GM23338 (cell line): ENCODE data around the gene LSM14A. TPM values are rescaled to one million over a fixed set of nuclear protein-coding genes. Genes with fewer than 3 reads are reported as not detected.

Source experiments
- ATAC-seq: fragments of 200-7000 bp; cut with Tn5 transposase; 3 replicates; pipeline ENCODE4 v1.9.1; 2020
- DNase-seq: peaks from one replicate; pipeline ENCODE4 v3.0.0-alpha.2; 2015; ENCODE audit warnings: low spot score
- H2AFZ ChIP-seq: fragments of 200-600 bp; sonication (generic); 2 replicates; pipeline ENCODE4 v1.8.0; 2016; ENCODE audit warnings: antibody characterized with exemption, mild to moderate bottlenecking, moderate library complexity
- H3F3A ChIP-seq: fragments of 200-600 bp; sonication (generic); replicated peaks from 2 replicates; pipeline ENCODE4 v1.8.0; 2017; ENCODE audit warnings: antibody characterized with exemption, mixed run types, low read depth
- H3K27ac ChIP-seq: fragments of 200-600 bp; sonication (generic); 2 replicates; pipeline ENCODE4 v1.6.1; 2016; ENCODE audit warnings: low read depth
- H3K27me3 ChIP-seq: fragments of 200-600 bp; sonication (generic); 2 replicates; pipeline ENCODE4 v1.8.0; 2016; ENCODE audit warnings: mild to moderate bottlenecking, mixed run types, moderate library complexity; ENCODE audit not compliant: insufficient read depth
- H3K36me3 ChIP-seq: fragments of 200-600 bp; sonication (generic); 2 replicates; pipeline ENCODE4 v1.8.0; 2016; ENCODE audit warnings: mild to moderate bottlenecking; ENCODE audit not compliant: insufficient read depth
- H3K4me1 ChIP-seq: fragments of 200-600 bp; sonication (generic); 2 replicates; pipeline ENCODE4 v1.8.0; 2016; ENCODE audit warnings: mild to moderate bottlenecking, moderate library complexity; ENCODE audit not compliant: insufficient read depth
- H3K4me2 ChIP-seq: fragments of 200-600 bp; sonication (generic); 2 replicates; pipeline ENCODE4 v1.7.1; 2017; ENCODE audit warnings: mixed run types
- H3K4me3 ChIP-seq: fragments of 200-600 bp; sonication (generic); 2 replicates; pipeline ENCODE4 v1.6.1; 2016; ENCODE audit warnings: mixed run types
- H3K79me2 ChIP-seq: fragments of 200-600 bp; sonication (generic); replicated peaks from 2 replicates; pipeline ENCODE4 v1.8.0; 2017; ENCODE audit warnings: mild to moderate bottlenecking; ENCODE audit not compliant: insufficient read depth
- H3K9me2 ChIP-seq: fragments of 200-600 bp; sonication (generic); 2 replicates; pipeline ENCODE4 v1.8.0; 2017; ENCODE audit not compliant: insufficient read depth
- H4K20me1 ChIP-seq: fragments of 200-600 bp; sonication (generic); replicated peaks from 2 replicates; pipeline ENCODE4 v1.8.0; 2017; ENCODE audit warnings: mild to moderate bottlenecking; ENCODE audit not compliant: insufficient read depth
- H3K27ac Mint-ChIP-seq: 2 replicates; pipeline ENCODE4 v1.8.0; 2020; ENCODE audit warnings: inconsistent platforms, mild to moderate bottlenecking, moderate library complexity, mixed read lengths
- H3K27me3 Mint-ChIP-seq: 3 replicates; pipeline ENCODE4 v1.8.0; 2022; ENCODE audit warnings: low read depth, mild to moderate bottlenecking, moderate library complexity, mixed read lengths, inconsistent platforms; ENCODE audit not compliant: insufficient read depth, poor library complexity
- H3K36me3 Mint-ChIP-seq: 3 replicates; pipeline ENCODE4 v1.8.0; 2021; ENCODE audit warnings: low read depth, mild to moderate bottlenecking, inconsistent platforms, moderate library complexity, mixed read lengths
- H3K4me1 Mint-ChIP-seq: 3 replicates; pipeline ENCODE4 v1.8.0; 2020; ENCODE audit warnings: mild to moderate bottlenecking, inconsistent platforms, mixed read lengths
- H3K4me3 Mint-ChIP-seq: 3 replicates; pipeline ENCODE4 v1.8.0; 2021; ENCODE audit warnings: moderate library complexity, mild to moderate bottlenecking, inconsistent platforms, mixed read lengths
- H3K9me3 Mint-ChIP-seq: 3 replicates; pipeline ENCODE4 v1.8.0; 2020; ENCODE audit warnings: moderate library complexity, mild to moderate bottlenecking, inconsistent platforms, mixed read lengths
- CREB1 ChIP-seq: fragments of 250-450 bp; sonication (Bioruptor Pico); IDR thresholded peaks from 2 replicates; pipeline ENCODE4 v1.5.0; 2020; ENCODE audit warnings: low read depth, mild to moderate bottlenecking, moderate library complexity
- ETS1 ChIP-seq: IDR thresholded peaks from 2 replicates; pipeline ENCODE4 v1.6.1; 2016; ENCODE audit warnings: antibody characterized with exemption
- NANOG ChIP-seq: IDR thresholded peaks from 2 replicates; pipeline ENCODE4 v1.6.1; 2016; ENCODE audit warnings: antibody characterized with exemption, borderline replicate concordance
- POLR2AphosphoS5 ChIP-seq: IDR thresholded peaks from 2 replicates; pipeline ENCODE4 v1.6.1; 2016; ENCODE audit warnings: antibody characterized with exemption, low read depth
- ZNF462 ChIP-seq: fragments of 250-450 bp; sonication (Bioruptor Pico); IDR thresholded peaks from 2 replicates; pipeline ENCODE4 v1.5.0; 2020; ENCODE audit warnings: mild to moderate bottlenecking, moderate library complexity
- polyA plus RNA-seq: library from polyadenylated mRNA; unstranded; fragments of >200 nt; fragmentation: Nextera tagmentation; extraction: Ambion mirVana; gene quantifications from 2 replicates; pipeline ENCODE4 v1.2.1, GENCODE V29; 2016
- total RNA-seq: library from RNA; depleted of rRNA; stranded (reverse); fragments of >200 nt; shearing (Covaris generic); gene quantifications from 2 replicates; pipeline ENCODE4 v1.2.3, GENCODE V29; 2014

Gene LSM14A
- total and polyA plus RNA-seq, 2 experiments from 2014 or later, result 109 to 166 TPM

DNA sequence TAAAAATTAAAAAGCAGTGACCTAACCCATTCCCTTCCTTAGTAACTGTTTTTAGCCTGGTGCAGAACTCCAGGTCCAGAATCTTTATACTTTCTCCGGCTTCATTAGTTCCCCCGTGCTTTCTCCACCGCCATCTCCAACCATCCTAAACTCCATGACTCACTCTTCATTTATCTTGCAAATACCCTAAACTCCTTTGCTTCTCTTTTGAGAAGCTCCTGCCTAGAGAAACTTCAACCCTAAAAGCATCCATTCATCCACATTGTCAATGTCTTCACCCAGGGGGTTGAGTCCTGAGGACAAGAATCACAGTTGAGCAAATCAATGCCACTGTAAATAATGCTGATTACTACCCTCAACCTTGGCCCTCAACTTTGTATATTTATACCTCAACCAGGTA is 65.0 kb downstream of the LSM14A start (continued):
- peak; percentile 73 for TF ChIP-seq ZNF462 (CRISPR knock-in tag)
- TF ChIP-seq POLR2AphosphoS5, result no peak
- TF ChIP-seq ETS1, result no peak

GRCh38 chr19:34237939-34238338 is 65.6 kb downstream of the LSM14A start:
- no peaks in the 10 kb centered on the region for H3K27me3 ChIP-seq
- Mint-ChIP-seq H3K36me3 (peaks cover 5% of the 10 kb centered on the region; the same call in 1 of the 3 replicates), H3K4me3 (no peak overlapping the region), H3K27me3 (peaks cover 9% of the 10 kb centered on the region), H3K9me3 (no peaks in the 10 kb centered on the region; the same call in 2 of the 3 replicates), H3K4me1 (peaks cover 16% of the 10 kb centered on the region), H3K27ac (no peak overlapping the region)
- no peak overlapping the region for H2AFZ ChIP-seq
- DNase-seq (no peak), ATAC-seq (no peak)
- peak overlapping the region; percentile 41; the same call in 1 of the 2 replicates for H3K27ac ChIP-seq
- peaks cover 18% of the 10 kb centered on the region for H3K4me1 ChIP-seq
- H3K9me2 ChIP-seq, result no peaks in the 10 kb centered on the region
- no peaks in the 10 kb centered on the region for H3K36me3 ChIP-seq
- no peak overlapping the region for H3K4me3 ChIP-seq
- TF ChIP-seq POLR2AphosphoS5 (no peak), NANOG (no peak), CREB1 (CRISPR knock-in tag) (no peak), ZNF462 (CRISPR knock-in tag) (no peak)
- H3F3A ChIP-seq, result peaks cover 15% of the 10 kb centered on the region; the same call in 1 of the 2 replicates
- 0 out of 2 replicates have a peak overlapping the region, but pooled peaks have one; percentile 3 for H3K4me2 ChIP-seq
- no peaks in the 10 kb centered on the region; the same call in none of the 2 replicates for H4K20me1 ChIP-seq
- no peaks in the 10 kb centered on the region for H3K79me2 ChIP-seq
